Thoracic aorta (tissue), 2 donors: ENCODE results near the gene SNX5. TPM values are rescaled to one million over a fixed set of nuclear protein-coding genes. Genes with fewer than 3 reads are reported as not detected.

Source experiments
- ATAC-seq: fragments of 150-250 bp; one replicate; pipeline ENCODE4 v1.8.0; 2017; ENCODE audit warnings: low read depth; ENCODE audit not compliant: insufficient number of reproducible peaks, low FRiP score
- DNase-seq: peaks from one replicate; pipeline ENCODE4 v3.0.0-alpha.2; 2020; ENCODE audit warnings: low spot score
- H3K27ac ChIP-seq, 2 donors: fragments of 200-600 bp; sonication (generic); 1 replicate in 1 of 2; 2 replicates in 1 of 2; pipeline ENCODE4 v1.5.1; 2016; ENCODE audit warnings: mild to moderate bottlenecking in 2 of 2, moderate library complexity in 2 of 2
- H3K27me3 ChIP-seq: fragments of 200-600 bp; sonication (generic); replicated peaks from 2 replicates; pipeline ENCODE4 v1.6.0; 2016; ENCODE audit warnings: mild to moderate bottlenecking; ENCODE audit not compliant: insufficient read depth
- H3K36me3 ChIP-seq: fragments of 200-600 bp; sonication (generic); one replicate; pipeline ENCODE4 v1.5.1; 2016
- H3K4me1 ChIP-seq, 2 donors: fragments of 200-600 bp; sonication (generic); 1 replicate in 1 of 2; 2 replicates in 1 of 2; pipeline versions ENCODE4 v1.5.1 to v1.6.0; 2016; ENCODE audit warnings: low read depth in 2 of 2, mild to moderate bottlenecking in 1 of 2; ENCODE audit not compliant: control insufficient read depth in 1 of 2
- H3K4me3 ChIP-seq: fragments of 200-600 bp; sonication (generic); 2 replicates; pipeline ENCODE4 v1.5.1; 2016; ENCODE audit warnings: mild to moderate bottlenecking
- H3K9me3 ChIP-seq: fragments of 200-600 bp; sonication (generic); 2 replicates; pipeline ENCODE4 v1.5.1; 2016
- CTCF ChIP-seq: fragments of 200-600 bp; sonication (generic); IDR thresholded peaks from one replicate; pipeline ENCODE4 v1.5.1; 2019; ENCODE audit warnings: antibody characterized with exemption
- total RNA-seq, 2 donors: library from RNA; depleted of rRNA; stranded (reverse); fragments of >200 nt; gene quantifications; one replicate each; pipeline versions ENCODE4 v1.1.0 to v1.2.3, GENCODE V29; 2016

SNX5 gene
- total RNA-seq, 2 donors from 2014 or later = 63.0 to 112 TPM

- TF ChIP-seq CTCF = no peak
- ATAC-seq = no peak
- H3K36me3 ChIP-seq = peaks cover 51% of the 10 kb centered on the region
Observed at GRCh38 chr20:17953935-17954334, 14.7 kb downstream of the SNX5 start.

GRCh38 chr20:17952692-17953684, 15.6 kb downstream of the SNX5 start:
- ATAC-seq (no peak), DNase-seq (no peak)
- Histone ChIP-seq H3K4me3 (no peak overlapping the region), H3K27me3 (no peaks in the 10 kb centered on the region), H3K36me3 (peaks cover 59% of the 10 kb centered on the region), H3K4me1 (peaks cover 4 to 6% of the 10 kb centered on the region in 2 donors), H3K9me3 (no peaks in the 10 kb centered on the region), H3K27ac (no peak overlapping the region)
- TF ChIP-seq CTCF = no peak

More at GRCh38 chr20:17953935-17954334, 14.7 kb downstream of the SNX5 start:
- no peaks in the 10 kb centered on the region for H3K27me3 ChIP-seq
- no peaks in the 10 kb centered on the region for H3K9me3 ChIP-seq
- no peak overlapping the region for H3K27ac ChIP-seq
- no peak overlapping the region for H3K4me3 ChIP-seq
- no peak for DNase-seq
- peaks cover 14 to 16% of the 10 kb centered on the region in 2 donors for H3K4me1 ChIP-seq

- Histone ChIP-seq H3K4me1 (no peaks in the 10 kb centered on the region), H3K36me3 (peaks cover 73% of the 10 kb centered on the region)
- no peak for ATAC-seq
Observed at GRCh38 chr20:17951323-17951722, 17.3 kb downstream of the SNX5 start.

GRCh38 chr20:17950670-17951069, 17.9 kb downstream of the SNX5 start:
- Histone ChIP-seq H3K4me1 (no peaks in the 10 kb centered on the region), H3K27ac (no peak overlapping the region), H3K36me3 (peaks cover 73% of the 10 kb centered on the region), H3K27me3 (no peaks in the 10 kb centered on the region), H3K4me3 (no peak overlapping the region), H3K9me3 (no peaks in the 10 kb centered on the region)
- DNase-seq (no peak), ATAC-seq (no peak)
- TF ChIP-seq CTCF = no peak

More at GRCh38 chr20:17951323-17951722, 17.3 kb downstream of the SNX5 start:
- no peak for DNase-seq
- no peak for TF ChIP-seq CTCF
- H3K4me3 ChIP-seq = no peak overlapping the region
- H3K9me3 ChIP-seq = no peaks in the 10 kb centered on the region
- H3K27ac ChIP-seq = no peak overlapping the region
- H3K27me3 ChIP-seq = no peaks in the 10 kb centered on the region

GRCh38 chr20:17949899-17950298, 18.7 kb downstream of the SNX5 start:
- DNase-seq (no peak), ATAC-seq (no peak)
- no peaks in the 10 kb centered on the region for H3K4me1 ChIP-seq
- no peaks in the 10 kb centered on the region for H3K9me3 ChIP-seq
- H3K4me3 ChIP-seq = no peak overlapping the region
- H3K27ac ChIP-seq = no peak overlapping the region
- H3K27me3 ChIP-seq = no peaks in the 10 kb centered on the region
- no peak for TF ChIP-seq CTCF
- peaks cover 78% of the 10 kb centered on the region for H3K36me3 ChIP-seq
